Panc1 (cell line): ENCODE measurements around the gene ALOX12.

Source experiments
- POLR2AphosphoS5 ChIP-seq: IDR thresholded peaks from 2 replicates; pipeline ENCODE4 v1.6.1; 2012; ENCODE audit warnings: mild to moderate bottlenecking, low read depth, low read length, moderate library complexity
- TF ChIP-seq, protein P1 (sequence below): fragments of 450-650 bp; IDR thresholded peaks from 2 replicates; pipeline ENCODE4 v1.5.1; 2017; ENCODE audit warnings: mild to moderate bottlenecking

DNA sequence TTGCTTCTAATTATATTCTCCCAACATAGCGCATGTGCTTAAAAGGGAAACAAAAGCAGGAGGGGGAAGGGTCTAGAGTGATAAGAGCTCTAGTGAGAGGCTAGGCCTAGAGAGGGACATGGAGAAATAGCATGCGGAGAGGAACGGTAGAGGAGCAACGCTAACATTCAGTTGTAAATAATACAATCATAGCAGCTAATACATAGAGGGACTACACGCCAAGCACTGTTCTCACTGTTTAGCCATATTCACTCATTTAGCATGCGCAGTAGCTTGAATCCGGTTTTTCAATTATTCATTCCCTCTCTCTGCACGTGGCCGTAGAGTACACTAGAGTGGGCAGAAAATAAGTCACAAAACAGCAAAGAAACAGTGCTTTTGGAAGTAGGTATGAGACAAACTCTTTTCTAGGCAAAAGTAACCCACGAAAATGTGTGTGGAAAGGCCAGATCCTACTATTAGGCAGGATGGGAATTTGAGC is 1.7 kb upstream of the ALOX12 start:
- no peak for TF ChIP-seq POLR2AphosphoS5
- TF ChIP-seq, protein P1, sequence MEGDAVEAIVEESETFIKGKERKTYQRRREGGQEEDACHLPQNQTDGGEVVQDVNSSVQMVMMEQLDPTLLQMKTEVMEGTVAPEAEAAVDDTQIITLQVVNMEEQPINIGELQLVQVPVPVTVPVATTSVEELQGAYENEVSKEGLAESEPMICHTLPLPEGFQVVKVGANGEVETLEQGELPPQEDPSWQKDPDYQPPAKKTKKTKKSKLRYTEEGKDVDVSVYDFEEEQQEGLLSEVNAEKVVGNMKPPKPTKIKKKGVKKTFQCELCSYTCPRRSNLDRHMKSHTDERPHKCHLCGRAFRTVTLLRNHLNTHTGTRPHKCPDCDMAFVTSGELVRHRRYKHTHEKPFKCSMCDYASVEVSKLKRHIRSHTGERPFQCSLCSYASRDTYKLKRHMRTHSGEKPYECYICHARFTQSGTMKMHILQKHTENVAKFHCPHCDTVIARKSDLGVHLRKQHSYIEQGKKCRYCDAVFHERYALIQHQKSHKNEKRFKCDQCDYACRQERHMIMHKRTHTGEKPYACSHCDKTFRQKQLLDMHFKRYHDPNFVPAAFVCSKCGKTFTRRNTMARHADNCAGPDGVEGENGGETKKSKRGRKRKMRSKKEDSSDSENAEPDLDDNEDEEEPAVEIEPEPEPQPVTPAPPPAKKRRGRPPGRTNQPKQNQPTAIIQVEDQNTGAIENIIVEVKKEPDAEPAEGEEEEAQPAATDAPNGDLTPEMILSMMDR: no peak
